Measurements from ENCODE around the gene ABCC8. TPM values are rescaled to one million over a fixed set of nuclear protein-coding genes. Genes with fewer than 3 reads are reported as not detected.

Gene ABCC8
- total and polyA plus RNA-seq, 2 experiments from 2014 or later: not detected

DNA sequence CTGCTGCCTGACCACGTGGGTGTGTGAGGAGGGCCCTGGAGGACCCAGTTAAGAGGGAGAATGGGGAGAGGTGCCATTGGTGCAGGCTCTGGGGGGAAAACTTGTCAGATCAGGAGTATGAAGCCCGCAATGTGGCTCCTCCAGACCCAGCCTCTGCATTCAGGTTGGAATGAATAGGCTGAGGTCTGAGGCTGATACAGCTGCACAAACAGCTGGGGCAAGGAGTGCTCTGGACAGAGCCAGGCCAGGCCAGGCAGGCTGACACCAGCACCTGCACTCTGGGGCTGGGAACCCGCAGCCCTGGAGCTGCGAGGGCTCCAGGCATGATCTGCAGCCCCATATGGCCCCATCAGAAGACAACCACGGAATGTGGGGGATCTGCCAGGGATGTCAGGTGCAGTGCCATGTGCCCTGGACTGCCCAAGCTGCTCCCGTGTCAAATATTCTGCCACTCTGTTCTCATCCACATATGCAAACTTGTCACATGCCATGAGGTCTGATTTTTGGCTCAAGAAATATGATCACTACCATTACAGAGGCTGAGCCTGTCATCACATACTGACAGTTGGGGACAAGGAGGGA lies 61.0 kb downstream of the ABCC8 start:
- Histone ChIP-seq H3K36me3 (ENCODE audit: low read depth) (no peaks in the 10 kb centered on the region), H3K4me1 (ENCODE audit: insufficient read depth) (no peaks in the 10 kb centered on the region), H3K9me2 (ENCODE audit: insufficient read depth) (no peaks in the 10 kb centered on the region), H3K4me2 (ENCODE audit: unreplicated experiment) (no peak overlapping the region), H3F3A (ENCODE audit: insufficient read depth) (no peaks in the 10 kb centered on the region), H3K27ac (no peak overlapping the region), H2AFZ (no peak overlapping the region), H3K9me3 (ENCODE audit: low read depth) (no peaks in the 10 kb centered on the region), H3K27me3 (replicated peaks; ENCODE audit: insufficient read depth) (peaks cover 16% of the 10 kb centered on the region; the same call in 1 of the 2 replicates), H4K20me1 (ENCODE audit: insufficient read depth) (no peaks in the 10 kb centered on the region), H3K79me2 (ENCODE audit: insufficient read depth) (no peaks in the 10 kb centered on the region), H3K9ac (no peak overlapping the region), H3K4me3 (no peak overlapping the region)
- 4 to 18% methylated on average over 6 of the region's 6 CpGs for WGBS, 2 experiments (ENCODE audit: low coverage in 1 of 2, low lambda C conversion rate in 2 of 2, missing lambda C conversion rate in 2 of 2)
- DNase-seq: no peak
- TF ChIP-seq EZH2 (IDR thresholded peaks at IDR 0.05; ENCODE audit: insufficient read depth, poor library complexity, severe bottlenecking) (no peak), EZH2phosphoT487 (IDR thresholded peaks at IDR 0.05; ENCODE audit: insufficient read depth, low read depth) (no peak)
- in situ Hi-C loops (cut with MboI): no loop called here

DNA sequence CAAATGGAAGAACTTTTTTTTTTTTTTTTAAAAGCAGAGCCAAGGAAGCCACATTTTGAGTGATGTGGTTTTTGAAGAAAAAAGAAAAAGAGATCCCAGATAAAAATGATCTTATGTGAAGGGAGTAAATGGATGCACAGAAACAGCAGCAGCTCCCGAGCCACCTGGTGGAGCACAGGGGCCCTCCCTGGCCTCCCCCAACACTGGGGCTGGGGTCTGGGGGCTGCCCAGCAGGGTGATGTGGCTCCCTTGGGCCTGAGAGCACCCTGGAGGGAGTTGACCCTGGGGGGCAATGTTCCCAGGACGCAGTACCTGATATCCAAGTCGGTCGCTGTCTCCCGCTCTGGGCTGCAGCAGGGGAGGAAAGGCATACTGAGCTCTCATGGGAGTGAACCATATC lies 61.7 kb downstream of the ABCC8 start:
- 53 to 63% methylated on average over 4 to 5 of the region's 5 CpGs for WGBS, 2 experiments (ENCODE audit: low coverage in 1 of 2, low lambda C conversion rate in 2 of 2, missing lambda C conversion rate in 2 of 2)
- no peak overlapping the region for H3K9ac ChIP-seq
- in situ Hi-C loops (cut with MboI): no loop called here

DNA sequence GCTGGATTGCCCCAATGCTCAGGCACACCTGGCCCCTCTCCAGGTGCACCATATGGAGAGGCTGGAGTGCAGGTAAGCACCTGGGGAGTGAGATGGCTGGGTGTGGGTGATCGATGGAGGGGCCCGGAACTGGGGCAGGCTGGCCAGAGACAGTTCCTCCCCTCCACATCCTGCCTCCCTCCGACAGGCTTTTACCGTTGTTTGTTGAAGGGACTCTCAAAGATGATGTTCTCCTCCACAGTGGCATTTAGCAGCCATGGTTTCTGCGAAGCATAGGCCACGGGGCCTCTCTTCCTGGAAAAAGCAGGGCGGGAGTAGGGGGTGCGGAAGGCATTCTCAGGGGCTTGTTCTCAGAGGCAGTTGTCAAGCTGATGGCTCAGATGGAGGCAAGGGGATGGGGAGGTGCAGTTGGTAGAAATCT lies 62.3 kb downstream of the ABCC8 start:
- Histone ChIP-seq H3K4me3 (no peak overlapping the region), H3K4me1 (ENCODE audit: insufficient read depth) (no peaks in the 10 kb centered on the region), H3K4me2 (ENCODE audit: unreplicated experiment) (no peak overlapping the region), H3K36me3 (ENCODE audit: low read depth) (no peaks in the 10 kb centered on the region), H3K27ac (no peak overlapping the region), H2AFZ (no peak overlapping the region), H3K27me3 (replicated peaks; ENCODE audit: insufficient read depth) (peaks cover 10% of the 10 kb centered on the region; the same call in 1 of the 2 replicates), H4K20me1 (ENCODE audit: insufficient read depth) (no peaks in the 10 kb centered on the region), H3K9ac (no peak overlapping the region), H3K79me2 (ENCODE audit: insufficient read depth) (no peaks in the 10 kb centered on the region), H3F3A (ENCODE audit: insufficient read depth) (no peaks in the 10 kb centered on the region), H3K9me2 (ENCODE audit: insufficient read depth) (no peaks in the 10 kb centered on the region), H3K9me3 (ENCODE audit: low read depth) (no peaks in the 10 kb centered on the region)
- TF ChIP-seq EZH2phosphoT487 (IDR thresholded peaks at IDR 0.05; ENCODE audit: insufficient read depth, low read depth) (no peak), EZH2 (IDR thresholded peaks at IDR 0.05; ENCODE audit: insufficient read depth, poor library complexity, severe bottlenecking) (no peak)
- in situ Hi-C loops (cut with MboI): no loop called here
- 53 to 58% methylated on average over 8 of the region's 8 CpGs for WGBS, 2 experiments (ENCODE audit: low coverage in 1 of 2, low lambda C conversion rate in 2 of 2, missing lambda C conversion rate in 2 of 2)
- no peak for DNase-seq

More for the DNA sequence above, 61.7 kb downstream of the ABCC8 start:
- no peak overlapping the region for H3K27ac ChIP-seq
- H3K79me2 ChIP-seq (ENCODE audit: insufficient read depth): no peaks in the 10 kb centered on the region
- no peaks in the 10 kb centered on the region for H3F3A ChIP-seq (ENCODE audit: insufficient read depth)
- no peak overlapping the region for H3K4me2 ChIP-seq (ENCODE audit: unreplicated experiment)
- H2AFZ ChIP-seq: no peak overlapping the region
- no peak for DNase-seq
- no peaks in the 10 kb centered on the region for H4K20me1 ChIP-seq (ENCODE audit: insufficient read depth)
- no peaks in the 10 kb centered on the region for H3K9me3 ChIP-seq (ENCODE audit: low read depth)
- H3K4me1 ChIP-seq (ENCODE audit: insufficient read depth): no peaks in the 10 kb centered on the region
- no peaks in the 10 kb centered on the region for H3K36me3 ChIP-seq (ENCODE audit: low read depth)
- H3K27me3 ChIP-seq (replicated peaks; ENCODE audit: insufficient read depth): peaks cover 16% of the 10 kb centered on the region; the same call in 1 of the 2 replicates
- TF ChIP-seq EZH2phosphoT487 (IDR thresholded peaks at IDR 0.05; ENCODE audit: insufficient read depth, low read depth) (no peak), EZH2 (IDR thresholded peaks at IDR 0.05; ENCODE audit: insufficient read depth, poor library complexity, severe bottlenecking) (no peak)
- H3K4me3 ChIP-seq: no peak overlapping the region
- no peaks in the 10 kb centered on the region for H3K9me2 ChIP-seq (ENCODE audit: insufficient read depth)

DNA sequence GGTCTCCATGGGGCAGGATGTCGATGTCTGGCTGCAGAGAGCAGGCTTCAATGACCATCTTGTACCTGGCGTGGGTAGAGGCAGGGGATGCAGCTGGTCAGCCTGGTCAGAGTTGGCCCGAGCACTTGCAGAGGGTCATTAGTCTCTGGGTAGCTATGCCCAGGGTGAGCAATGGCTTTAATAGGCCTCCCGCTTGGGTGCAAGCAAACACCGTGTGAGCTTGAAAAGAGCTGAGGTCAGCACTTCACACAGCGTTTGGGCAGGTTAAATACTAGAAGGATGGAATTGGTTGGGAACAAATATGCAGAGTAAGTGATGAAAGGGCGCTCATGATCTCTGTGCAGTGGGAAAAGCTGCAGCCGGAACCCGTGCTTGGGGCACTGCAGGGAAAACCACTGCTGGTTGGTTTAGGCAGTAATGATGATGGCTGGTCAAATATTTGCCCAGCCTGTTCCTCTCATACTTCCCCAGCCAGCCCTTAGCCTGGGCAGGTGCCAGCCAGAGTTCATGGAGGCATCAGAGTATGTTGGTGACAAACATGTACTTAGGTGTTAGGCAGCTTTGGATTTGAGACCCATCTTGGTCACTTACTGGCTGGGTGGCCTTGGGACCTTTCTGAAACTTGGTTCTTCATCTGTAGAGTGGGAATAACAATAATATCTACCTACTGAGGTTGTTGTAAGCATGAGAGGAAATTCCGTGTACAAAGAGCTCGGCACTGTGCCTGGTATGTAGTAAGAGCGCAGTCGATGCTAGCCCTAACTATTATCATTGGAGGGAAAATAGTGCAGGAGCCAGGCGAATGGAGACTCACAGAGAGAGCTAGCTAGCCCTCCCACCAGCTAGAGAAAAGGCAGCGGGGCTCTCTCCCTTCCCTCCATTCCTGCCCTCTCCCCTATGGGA lies 63.0 kb downstream of the ABCC8 start:
- Histone ChIP-seq H3K9ac (no peak overlapping the region), H3K4me3 (no peak overlapping the region), H4K20me1 (ENCODE audit: insufficient read depth) (no peaks in the 10 kb centered on the region), H3K9me2 (ENCODE audit: insufficient read depth) (no peaks in the 10 kb centered on the region), H3K27me3 (replicated peaks; ENCODE audit: insufficient read depth) (peaks cover 5% of the 10 kb centered on the region; the same call in 1 of the 2 replicates), H3K36me3 (ENCODE audit: low read depth) (no peaks in the 10 kb centered on the region), H3K4me1 (ENCODE audit: insufficient read depth) (no peaks in the 10 kb centered on the region), H3F3A (ENCODE audit: insufficient read depth) (no peaks in the 10 kb centered on the region), H2AFZ (no peak overlapping the region), H3K79me2 (ENCODE audit: insufficient read depth) (no peaks in the 10 kb centered on the region), H3K9me3 (ENCODE audit: low read depth) (no peaks in the 10 kb centered on the region), H3K27ac (no peak overlapping the region), H3K4me2 (ENCODE audit: unreplicated experiment) (no peak overlapping the region)
- TF ChIP-seq EZH2phosphoT487 (IDR thresholded peaks at IDR 0.05; ENCODE audit: insufficient read depth, low read depth): no peak
- TF ChIP-seq EZH2 (IDR thresholded peaks at IDR 0.05; ENCODE audit: insufficient read depth, poor library complexity, severe bottlenecking): no peak
- in situ Hi-C loops (cut with MboI): no loop called here
- 57 to 58% methylated on average over 15 of the region's 15 CpGs for WGBS, 2 experiments (ENCODE audit: low coverage in 1 of 2, low lambda C conversion rate in 2 of 2, missing lambda C conversion rate in 2 of 2)
- no peak for DNase-seq

Measured in GM23248 (cell line).